ENCODE data around the gene PGAP3. TPM values are rescaled to one million over a fixed set of nuclear protein-coding genes. Genes with fewer than 3 reads are reported as not detected.

The PGAP3 gene
- total and polyA plus RNA-seq, 5 donors = 12.9 to 24.0 (median 14.7) TPM

DNA sequence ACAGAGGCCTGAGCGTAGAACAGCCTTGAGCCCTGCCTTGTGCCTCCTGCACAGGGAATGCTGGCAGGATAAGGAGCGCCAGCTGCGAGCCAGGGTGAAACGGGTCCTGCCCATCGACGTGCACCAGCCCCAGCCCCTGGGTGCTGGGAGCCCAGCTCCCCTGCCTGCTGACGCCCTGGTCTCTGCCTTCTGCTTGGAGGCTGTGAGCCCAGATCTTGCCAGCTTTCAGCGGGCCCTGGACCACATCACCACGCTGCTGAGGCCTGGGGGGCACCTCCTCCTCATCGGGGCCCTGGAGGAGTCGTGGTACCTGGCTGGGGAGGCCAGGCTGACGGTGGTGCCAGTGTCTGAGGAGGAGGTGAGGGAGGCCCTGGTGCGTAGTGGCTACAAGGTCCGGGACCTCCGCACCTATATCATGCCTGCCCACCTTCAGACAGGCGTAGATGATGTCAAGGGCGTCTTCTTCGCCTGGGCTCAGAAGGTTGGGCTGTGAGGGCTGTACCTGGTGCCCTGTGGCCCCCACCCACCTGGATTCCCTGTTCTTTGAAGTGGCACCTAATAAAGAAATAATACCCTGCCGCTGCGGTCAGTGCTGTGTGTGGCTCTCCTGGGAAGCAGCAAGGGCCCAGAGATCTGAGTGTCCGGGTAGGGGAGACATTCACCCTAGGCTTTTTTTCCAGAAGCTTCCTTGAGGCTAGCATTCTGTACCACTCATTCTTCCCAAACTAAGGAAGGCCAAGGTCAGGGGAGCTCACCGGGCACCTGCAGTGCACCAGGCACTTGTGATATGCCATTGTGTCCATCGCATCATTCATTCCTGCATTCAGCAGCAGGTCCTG is 17.7 kb downstream of the PGAP3 start:
- intact Hi-C loops (cut with DNase I) = loop anchor here in 2 of 4 donors (10.0 kb wide), 2 partner anchors 45 to 55 kb away; partner anchors contain the start of gene PPP1R1B (in 1 of the 2)
- DNase-seq = peak in 2 of 3 donors; percentile 55 to 60
- Histone ChIP-seq H3K27me3 (ENCODE audit: control insufficient read depth, insufficient read depth) (no peaks in the 10 kb centered on the region), H3K9me3 (ENCODE audit: control insufficient read depth, low read length) (no peaks in the 10 kb centered on the region), H3K27ac (ENCODE audit: low read length) (peak overlapping the region; percentile 74), H3K4me3 (ENCODE audit: low read length) (no peak overlapping the region), H3K4me1 (ENCODE audit: control insufficient read depth, insufficient read depth, low read length) (no peaks in the 10 kb centered on the region)
- no peak for ATAC-seq
- 86% methylated on average over 23 of the region's 23 CpGs for WGBS

DNA sequence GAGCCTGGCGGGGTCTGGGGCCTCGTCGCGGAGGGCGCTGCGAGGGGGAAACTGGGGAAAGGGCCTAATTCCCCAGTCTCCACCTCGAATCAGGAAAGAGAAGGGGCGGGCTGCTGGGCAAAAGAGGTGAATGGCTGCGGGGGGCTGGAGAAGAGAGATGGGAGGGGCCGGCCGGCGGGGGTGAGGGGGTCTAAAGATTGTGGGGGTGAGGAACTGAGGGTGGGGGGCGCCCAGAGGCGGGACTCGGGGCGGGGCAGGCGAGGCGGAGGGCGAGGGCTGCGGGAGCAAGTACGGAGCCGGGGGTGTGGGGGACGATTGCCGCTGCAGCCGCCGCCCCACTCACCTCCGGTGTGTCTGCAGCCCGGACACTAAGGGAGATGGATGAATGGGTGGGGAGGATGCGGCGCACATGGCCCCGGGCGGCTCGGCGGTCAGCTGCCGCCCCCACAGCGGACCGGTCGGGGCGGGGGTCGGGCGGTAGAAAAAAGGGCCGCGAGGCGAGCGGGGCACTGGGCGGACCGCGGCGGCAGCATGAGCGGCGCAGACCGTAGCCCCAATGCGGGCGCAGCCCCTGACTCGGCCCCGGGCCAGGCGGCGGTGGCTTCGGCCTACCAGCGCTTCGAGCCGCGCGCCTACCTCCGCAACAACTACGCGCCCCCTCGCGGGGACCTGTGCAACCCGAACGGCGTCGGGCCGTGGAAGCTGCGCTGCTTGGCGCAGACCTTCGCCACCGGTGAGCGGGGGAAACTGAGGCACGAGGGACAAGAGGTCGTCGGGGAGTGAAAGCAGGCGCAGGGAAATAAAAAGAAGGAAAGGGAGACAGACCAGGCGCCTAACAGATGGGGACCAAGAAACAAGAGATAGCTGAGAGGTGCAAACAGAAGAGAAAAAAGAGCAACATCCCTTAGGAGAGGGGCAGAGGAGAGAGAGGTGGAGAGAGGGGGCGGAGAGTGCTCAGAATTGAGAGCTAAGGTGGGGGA is 19.6 kb downstream of the PGAP3 start, which contains the start of gene PNMT:
PNMT (plus strand) TSS at position 509 of the 980 bp plus-strand sequence; CDS start at position 532, 23 bp downstream.
- no peaks in the 10 kb centered on the region for H3K4me1 ChIP-seq (ENCODE audit: control insufficient read depth, insufficient read depth, low read length)
- peak within 1 kb of the TSS; percentile 25 for H3K4me3 ChIP-seq (ENCODE audit: low read length)
- ATAC-seq (peak in 1 of 2 donors; percentile 3), DNase-seq (peak; percentile 75 to 93 (median 91))
- H3K27ac ChIP-seq (ENCODE audit: low read length) = peak within 1 kb of the TSS; percentile 73
- 2% methylated on average over 85 of the region's 85 CpGs for WGBS
- no peaks in the 10 kb centered on the region for H3K9me3 ChIP-seq (ENCODE audit: control insufficient read depth, low read length)
- intact Hi-C loops (cut with DNase I) = loop anchor here in 1 of 4 donors (10.0 kb wide), 1 partner anchor 57 kb away; no protein-coding TSS in a partner anchor
- no peaks in the 10 kb centered on the region for H3K27me3 ChIP-seq (ENCODE audit: control insufficient read depth, insufficient read depth)

DNA sequence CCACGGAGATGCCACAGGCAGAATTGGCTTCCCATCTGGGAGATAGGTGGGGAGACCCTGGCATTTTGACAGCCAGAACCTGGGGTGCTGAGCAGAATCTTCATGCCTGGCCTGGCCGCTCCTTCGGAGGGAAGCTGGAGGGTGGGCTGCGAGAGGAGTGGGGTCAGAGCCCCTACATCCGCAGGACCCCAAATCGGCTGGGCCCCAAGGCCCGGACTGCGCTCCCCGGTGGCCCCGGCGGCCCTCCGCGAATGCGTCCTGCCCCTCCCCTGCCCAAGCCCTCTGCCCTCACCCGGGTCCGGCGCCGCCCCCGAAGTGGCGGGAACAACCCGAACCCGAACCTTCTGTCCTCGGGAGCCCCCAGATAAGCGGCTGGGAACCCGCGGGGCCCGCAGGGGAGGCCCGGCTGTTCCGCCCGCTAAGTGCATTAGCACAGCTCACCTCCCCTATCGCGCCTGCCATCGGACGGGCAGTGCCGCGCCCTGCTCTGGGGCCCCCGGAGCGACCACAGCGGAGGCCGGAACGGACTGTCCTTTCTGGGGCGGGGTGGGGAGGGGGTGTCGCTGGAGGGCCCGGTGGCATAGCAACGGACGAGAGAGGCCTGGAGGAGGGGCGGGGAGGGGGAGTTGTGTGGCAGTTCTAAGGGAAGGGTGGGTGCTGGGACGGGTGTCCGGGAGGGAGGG is 20.5 kb downstream of the PGAP3 start:
- intact Hi-C loops (cut with DNase I) = loop anchor here in 1 of 4 donors (10.0 kb wide), 1 partner anchor 57 kb away; no protein-coding TSS in a partner anchor
- DNase-seq (peak; percentile 58 to 86 (median 81)), ATAC-seq (peak; percentile 30 to 36)
- no peaks in the 10 kb centered on the region for H3K27me3 ChIP-seq (ENCODE audit: control insufficient read depth, insufficient read depth)
- H3K9me3 ChIP-seq (ENCODE audit: control insufficient read depth, low read length) = no peaks in the 10 kb centered on the region
- 7% methylated on average over 49 of the region's 49 CpGs for WGBS
- peak overlapping the region; percentile 25 for H3K4me3 ChIP-seq (ENCODE audit: low read length)
- peak overlapping the region; percentile 73 for H3K27ac ChIP-seq (ENCODE audit: low read length)
- H3K4me1 ChIP-seq (ENCODE audit: control insufficient read depth, insufficient read depth, low read length) = no peaks in the 10 kb centered on the region

DNA sequence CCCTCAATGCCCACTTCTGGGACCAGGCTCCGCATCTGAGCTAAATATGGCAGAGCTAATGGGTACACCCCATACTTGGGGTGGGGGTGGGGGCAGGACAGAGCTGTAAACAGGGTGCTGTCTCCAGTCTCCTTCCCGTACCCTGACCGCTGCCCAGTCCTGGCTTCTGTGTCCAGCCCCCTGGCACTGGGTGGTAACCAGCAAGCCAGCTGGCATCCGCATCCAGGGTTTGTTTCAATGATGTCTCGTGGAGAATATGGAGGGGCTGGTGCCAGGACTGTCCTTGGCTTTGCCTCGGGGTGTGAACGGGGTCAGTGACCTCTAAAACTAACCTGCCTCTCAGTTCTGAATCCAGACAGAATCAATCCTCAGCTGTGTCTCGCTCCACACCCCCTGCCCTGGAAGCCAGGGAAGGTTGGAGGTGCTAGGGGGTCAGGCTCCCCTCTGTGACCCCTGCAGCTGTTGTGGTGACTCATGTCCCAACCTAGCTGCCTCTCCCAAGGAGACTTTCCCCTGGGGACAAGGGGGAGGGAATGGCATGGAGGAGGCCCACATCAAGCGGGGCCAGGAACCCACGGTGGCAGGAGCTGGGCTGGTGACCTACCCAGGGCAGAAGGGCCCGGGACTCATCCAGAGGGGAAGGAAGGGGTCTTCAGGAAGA is 21.1 kb downstream of the PGAP3 start:
- 46% methylated on average over 11 of the region's 11 CpGs for WGBS
- DNase-seq = peak; percentile 78 to 91 (median 83)
- peak; percentile 48 to 54 for ATAC-seq
- Histone ChIP-seq H3K9me3 (ENCODE audit: control insufficient read depth, low read length) (no peaks in the 10 kb centered on the region), H3K27me3 (ENCODE audit: control insufficient read depth, insufficient read depth) (no peaks in the 10 kb centered on the region), H3K4me3 (ENCODE audit: low read length) (peak overlapping the region; percentile 25), H3K27ac (ENCODE audit: low read length) (peak overlapping the region; percentile 73), H3K4me1 (ENCODE audit: control insufficient read depth, insufficient read depth, low read length) (no peaks in the 10 kb centered on the region)
- intact Hi-C loops (cut with DNase I) = loop anchor here in 1 of 4 donors (10.0 kb wide), 1 partner anchor 58 kb away; no protein-coding TSS in a partner anchor

DNA sequence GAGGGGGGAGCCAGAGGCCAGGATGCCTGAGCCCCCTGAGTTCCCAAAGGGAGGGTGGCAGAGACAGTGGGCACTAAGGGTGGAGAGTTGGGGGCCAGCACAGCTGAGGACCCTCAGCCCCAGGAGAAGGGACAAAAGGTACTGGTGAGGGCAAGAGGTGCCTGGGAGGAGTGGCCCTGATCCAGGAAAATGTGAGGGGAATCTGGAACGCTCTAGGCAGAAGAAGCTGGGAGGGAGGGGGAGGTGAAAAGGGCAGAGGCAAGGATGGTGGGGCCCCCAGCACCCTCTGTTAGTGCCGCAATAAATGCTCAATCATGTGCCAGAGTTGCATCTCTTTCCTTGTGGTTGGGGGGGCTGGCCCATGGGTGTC is 21.6 kb downstream of the PGAP3 start:
- ATAC-seq (peak in 1 of 2 donors; percentile 1), DNase-seq (no peak)
- no peaks in the 10 kb centered on the region for H3K9me3 ChIP-seq (ENCODE audit: control insufficient read depth, low read length)
- H3K27ac ChIP-seq (ENCODE audit: low read length) = peak overlapping the region; percentile 73
- H3K27me3 ChIP-seq (ENCODE audit: control insufficient read depth, insufficient read depth) = no peaks in the 10 kb centered on the region
- intact Hi-C loops (cut with DNase I) = loop anchor here in 1 of 4 donors (10.0 kb wide), 1 partner anchor 59 kb away; no protein-coding TSS in a partner anchor
- 38% methylated on average over 2 of the region's 2 CpGs for WGBS
- H3K4me3 ChIP-seq (ENCODE audit: low read length) = peak overlapping the region; percentile 25
- H3K4me1 ChIP-seq (ENCODE audit: control insufficient read depth, insufficient read depth, low read length) = no peaks in the 10 kb centered on the region

DNA sequence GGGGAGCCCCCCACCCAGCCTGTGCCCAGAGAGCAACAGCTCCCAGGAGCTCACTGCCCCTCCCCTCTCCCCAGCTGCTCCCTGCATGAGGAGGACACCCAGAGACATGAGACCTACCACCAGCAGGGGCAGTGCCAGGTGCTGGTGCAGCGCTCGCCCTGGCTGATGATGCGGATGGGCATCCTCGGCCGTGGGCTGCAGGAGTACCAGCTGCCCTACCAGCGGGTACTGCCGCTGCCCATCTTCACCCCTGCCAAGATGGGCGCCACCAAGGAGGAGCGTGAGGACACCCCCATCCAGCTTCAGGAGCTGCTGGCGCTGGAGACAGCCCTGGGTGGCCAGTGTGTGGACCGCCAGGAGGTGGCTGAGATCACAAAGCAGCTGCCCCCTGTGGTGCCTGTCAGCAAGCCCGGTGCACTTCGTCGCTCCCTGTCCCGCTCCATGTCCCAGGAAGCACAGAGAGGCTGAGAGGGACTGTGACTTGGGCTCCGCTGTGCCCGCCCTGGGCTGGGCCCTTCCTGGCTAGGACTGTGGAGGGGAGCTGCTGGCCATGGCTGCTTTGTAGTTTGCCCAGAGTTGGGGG is 22.1 kb downstream of the PGAP3 start:
- intact Hi-C loops (cut with DNase I) = loop anchor here in 1 of 4 donors (10.0 kb wide), 1 partner anchor 59 kb away; no protein-coding TSS in a partner anchor
- H3K4me3 ChIP-seq (ENCODE audit: low read length) = peak overlapping the region; percentile 25
- DNase-seq = peak in 1 of 3 donors; percentile 73

DNA sequence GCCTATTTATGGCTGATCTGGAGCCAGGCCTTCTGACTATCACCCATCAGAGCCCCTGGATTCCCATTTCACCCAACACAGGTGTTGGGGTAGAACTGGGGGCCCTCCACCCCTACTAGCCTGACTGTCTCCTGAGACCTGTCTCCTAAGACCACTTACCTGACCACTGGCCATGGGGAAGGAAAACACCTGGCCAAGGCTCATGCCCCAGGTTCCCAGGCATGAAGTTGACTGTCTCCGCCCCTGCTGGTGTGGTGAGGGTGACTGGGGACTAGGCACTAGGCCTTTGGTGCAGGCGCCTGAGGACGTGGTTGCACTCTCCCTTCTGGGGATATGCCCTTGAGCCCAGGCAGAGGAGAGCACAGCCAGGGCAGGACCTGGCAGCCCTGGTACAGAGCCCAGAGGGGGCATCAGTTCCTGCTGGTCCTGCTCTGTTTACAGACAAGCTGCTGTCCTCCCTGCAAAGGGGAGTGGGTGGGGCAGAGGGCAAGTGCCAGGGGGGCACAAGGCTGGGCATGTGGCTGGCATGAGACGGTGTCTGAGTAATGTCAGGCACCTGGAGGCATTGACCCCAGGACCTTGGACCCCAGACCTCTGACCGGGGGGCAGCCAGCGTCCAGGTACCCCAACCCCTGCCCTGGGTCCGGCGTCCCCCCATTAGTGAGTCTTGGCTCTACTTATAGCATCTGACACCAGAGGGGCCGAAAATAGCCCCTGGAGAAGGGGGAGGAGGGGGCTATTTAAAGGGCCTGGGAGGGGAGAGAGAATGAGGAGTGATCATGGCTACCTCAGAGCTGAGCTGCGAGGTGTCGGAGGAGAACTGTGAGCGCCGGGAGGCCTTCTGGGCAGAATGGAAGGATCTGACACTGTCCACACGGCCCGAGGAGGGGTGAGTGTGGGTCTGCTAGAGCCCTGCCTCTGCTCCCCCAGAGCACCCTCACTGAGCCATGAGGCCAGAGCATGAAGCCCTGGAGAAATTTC is 23.0 kb downstream of the PGAP3 start, which contains the start of gene TCAP:
TCAP (plus strand) TSS at position 769 of the 981 bp plus-strand sequence; CDS start at position 780, 11 bp downstream.
- WGBS = 35% methylated on average over 15 of the region's 15 CpGs
- Histone ChIP-seq H3K9me3 (ENCODE audit: control insufficient read depth, low read length) (no peaks in the 10 kb centered on the region), H3K4me1 (ENCODE audit: control insufficient read depth, insufficient read depth, low read length) (peaks cover 4% of the 10 kb centered on the region), H3K27me3 (ENCODE audit: control insufficient read depth, insufficient read depth) (no peaks in the 10 kb centered on the region), H3K4me3 (ENCODE audit: low read length) (peak within 1 kb of the TSS; percentile 25), H3K27ac (ENCODE audit: low read length) (peak within 1 kb of the TSS; percentile 90)
- peak; percentile 38 for ATAC-seq
- intact Hi-C loops (cut with DNase I) = loop anchor here in 1 of 4 donors (10.0 kb wide), 1 partner anchor 60 kb away; no protein-coding TSS in a partner anchor
- DNase-seq = peak in 2 of 3 donors; percentile 72 to 81

More for the DNA sequence above, 22.1 kb downstream of the PGAP3 start:
- ATAC-seq = peak; percentile 0 to 1
- Histone ChIP-seq H3K27ac (ENCODE audit: low read length) (peak overlapping the region; percentile 73), H3K27me3 (ENCODE audit: control insufficient read depth, insufficient read depth) (no peaks in the 10 kb centered on the region), H3K9me3 (ENCODE audit: control insufficient read depth, low read length) (no peaks in the 10 kb centered on the region), H3K4me1 (ENCODE audit: control insufficient read depth, insufficient read depth, low read length) (no peaks in the 10 kb centered on the region)
- WGBS = 47% methylated on average over 17 of the region's 17 CpGs

DNA sequence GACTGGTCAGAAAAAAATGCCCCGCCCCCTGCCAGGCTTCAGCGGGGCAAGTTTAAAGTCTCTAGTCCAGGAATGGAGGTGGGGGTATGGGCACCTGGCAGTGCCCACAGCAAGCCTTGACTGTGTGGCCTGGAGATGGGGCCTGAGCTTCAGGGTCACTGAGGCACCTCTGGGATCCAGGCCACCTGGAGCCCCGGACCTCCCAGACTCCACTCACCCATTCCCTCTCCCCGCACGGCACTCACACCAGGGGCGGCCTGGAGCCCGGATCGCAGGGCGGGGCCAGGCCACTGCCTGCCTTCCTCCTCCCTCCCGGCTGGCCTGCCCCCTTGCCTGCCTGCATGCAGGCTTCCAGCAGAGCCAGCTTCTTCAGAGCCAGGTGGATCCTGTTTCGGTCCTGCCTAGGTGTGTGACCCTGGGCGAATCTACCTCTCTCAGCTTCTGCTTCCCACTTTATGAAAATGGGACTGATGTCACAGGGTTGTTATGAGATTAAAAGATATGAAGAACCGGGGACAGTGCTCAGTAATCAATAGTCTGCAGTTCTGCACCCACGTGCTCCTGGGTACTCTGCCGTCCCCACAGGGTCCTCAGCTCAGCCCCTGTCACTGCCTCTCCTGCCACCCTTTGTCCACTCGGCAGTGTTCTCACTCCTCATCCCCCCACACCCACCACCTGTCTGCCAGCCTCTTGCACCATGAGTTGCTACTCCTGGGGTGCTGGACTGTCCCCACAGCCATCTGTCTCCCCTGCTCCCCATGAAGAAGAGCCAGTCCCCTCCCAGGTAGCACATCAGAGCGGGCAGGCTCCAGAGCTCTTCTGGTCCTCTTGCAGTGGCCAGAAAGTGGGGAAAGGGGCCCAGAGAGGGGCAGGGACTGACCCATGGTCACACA is 23.9 kb downstream of the PGAP3 start:
- H3K27ac ChIP-seq (ENCODE audit: low read length) = peak overlapping the region; percentile 90
- peak in 2 of 3 donors; percentile 71 to 79 for DNase-seq
- intact Hi-C loops (cut with DNase I) = loop anchor here in 1 of 4 donors (10.0 kb wide), 1 partner anchor 61 kb away; no protein-coding TSS in a partner anchor

More for the DNA sequence above, 23.9 kb downstream of the PGAP3 start:
- WGBS = 39% methylated on average over 17 of the region's 17 CpGs
- H3K9me3 ChIP-seq (ENCODE audit: control insufficient read depth, low read length) = no peaks in the 10 kb centered on the region
- ATAC-seq = no peak
- no peaks in the 10 kb centered on the region for H3K27me3 ChIP-seq (ENCODE audit: control insufficient read depth, insufficient read depth)
- H3K4me3 ChIP-seq (ENCODE audit: low read length) = no peak overlapping the region
- peaks cover 4% of the 10 kb centered on the region for H3K4me1 ChIP-seq (ENCODE audit: control insufficient read depth, insufficient read depth, low read length)

All from right cardiac atrium (tissue), 5 donors.